ENCODE data around the gene APLP1. TPM values are rescaled to one million over a fixed set of nuclear protein-coding genes. Genes with fewer than 3 reads are reported as not detected.

Gene APLP1
- total RNA-seq, 1 experiment from 2014 or later, result 15.5 TPM

DNA sequence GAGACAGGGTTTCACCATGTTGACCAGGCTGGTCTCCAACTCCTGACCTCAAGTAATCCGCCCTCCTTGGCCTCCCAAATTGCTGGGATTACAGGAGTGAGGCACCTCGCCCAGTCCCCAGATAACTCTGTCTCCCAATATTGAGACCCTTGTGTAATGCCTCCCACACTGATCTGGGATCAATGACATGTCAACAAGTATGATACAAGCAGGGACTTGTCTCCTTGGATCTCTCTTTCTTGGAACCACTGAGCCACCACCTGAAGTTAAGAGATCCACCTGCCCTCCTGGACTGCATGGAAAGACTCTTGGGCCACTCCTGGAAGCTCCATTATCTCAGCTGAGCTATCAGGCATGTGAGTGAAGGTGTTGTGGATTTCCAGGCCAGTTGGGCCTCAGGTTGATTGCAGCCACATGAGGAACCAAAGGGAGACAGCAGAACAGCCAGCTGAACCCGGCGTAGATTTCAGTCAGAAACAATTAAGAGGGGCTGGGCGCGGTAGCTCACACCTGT lies 16.9 kb downstream of the APLP1 start:
- TF ChIP-seq, protein P1, sequence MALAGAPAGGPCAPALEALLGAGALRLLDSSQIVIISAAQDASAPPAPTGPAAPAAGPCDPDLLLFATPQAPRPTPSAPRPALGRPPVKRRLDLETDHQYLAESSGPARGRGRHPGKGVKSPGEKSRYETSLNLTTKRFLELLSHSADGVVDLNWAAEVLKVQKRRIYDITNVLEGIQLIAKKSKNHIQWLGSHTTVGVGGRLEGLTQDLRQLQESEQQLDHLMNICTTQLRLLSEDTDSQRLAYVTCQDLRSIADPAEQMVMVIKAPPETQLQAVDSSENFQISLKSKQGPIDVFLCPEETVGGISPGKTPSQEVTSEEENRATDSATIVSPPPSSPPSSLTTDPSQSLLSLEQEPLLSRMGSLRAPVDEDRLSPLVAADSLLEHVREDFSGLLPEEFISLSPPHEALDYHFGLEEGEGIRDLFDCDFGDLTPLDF (CRISPR knock-in tag; IDR thresholded peaks at IDR 0.05), result no peak
- TF ChIP-seq NR3C1 (CRISPR knock-in tag; conservative IDR thresholded peaks at IDR 0.05; ENCODE audit: low read depth) (no peak), GRHL2 (CRISPR knock-in tag; IDR thresholded peaks at IDR 0.05; ENCODE audit: insufficient replicate concordance, severe bottlenecking) (no peak)
- TF ChIP-seq, protein P2, sequence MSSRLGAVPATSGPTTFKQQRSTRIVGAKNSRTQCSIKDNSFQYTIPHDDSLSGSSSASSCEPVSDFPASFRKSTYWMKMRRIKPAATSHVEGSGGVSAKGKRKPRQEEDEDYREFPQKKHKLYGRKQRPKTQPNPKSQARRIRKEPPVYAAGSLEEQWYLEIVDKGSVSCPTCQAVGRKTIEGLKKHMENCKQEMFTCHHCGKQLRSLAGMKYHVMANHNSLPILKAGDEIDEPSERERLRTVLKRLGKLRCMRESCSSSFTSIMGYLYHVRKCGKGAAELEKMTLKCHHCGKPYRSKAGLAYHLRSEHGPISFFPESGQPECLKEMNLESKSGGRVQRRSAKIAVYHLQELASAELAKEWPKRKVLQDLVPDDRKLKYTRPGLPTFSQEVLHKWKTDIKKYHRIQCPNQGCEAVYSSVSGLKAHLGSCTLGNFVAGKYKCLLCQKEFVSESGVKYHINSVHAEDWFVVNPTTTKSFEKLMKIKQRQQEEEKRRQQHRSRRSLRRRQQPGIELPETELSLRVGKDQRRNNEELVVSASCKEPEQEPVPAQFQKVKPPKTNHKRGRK (CRISPR knock-in tag; IDR thresholded peaks at IDR 0.05; ENCODE audit: borderline replicate concordance), result no peak
- no peak overlapping the region for H3K27ac Mint-ChIP-seq
- ChIA-PET CTCF (no interaction called here), POLR2A (no interaction called here)
- no peaks in the 10 kb centered on the region; the same call in 1 of the 2 replicates for H3K27me3 Mint-ChIP-seq (ENCODE audit: low read depth)
- peaks cover 30% of the 10 kb centered on the region for H3K36me3 Mint-ChIP-seq
- H3K4me1 Mint-ChIP-seq, result no peaks in the 10 kb centered on the region
- H3K9me3 Mint-ChIP-seq, result no peaks in the 10 kb centered on the region
- ATAC-seq, result no peak
- no peak for DNase-seq (ENCODE audit: low spot score)
- no peak overlapping the region for H3K4me3 Mint-ChIP-seq

DNA sequence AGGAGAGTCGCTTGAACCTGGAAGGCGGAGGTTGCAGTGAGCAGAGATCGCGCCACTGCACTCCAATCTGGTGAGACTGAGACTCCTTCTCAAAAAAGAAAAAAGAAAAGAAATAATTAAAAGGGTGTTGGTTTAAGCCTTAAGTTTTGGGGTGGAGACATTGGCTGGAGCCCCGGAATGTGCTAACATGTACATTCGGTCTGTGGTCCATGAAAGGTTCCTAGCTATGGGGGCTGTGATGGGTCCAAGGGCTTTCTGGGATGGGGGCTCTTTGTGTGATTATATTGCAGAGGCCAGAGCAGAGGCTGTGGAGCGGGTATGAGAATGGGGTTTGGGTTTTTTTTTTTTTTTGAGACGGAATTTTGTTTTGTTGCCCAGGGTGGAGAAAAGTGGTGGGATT lies 17.5 kb downstream of the APLP1 start:
- H3K9me3 Mint-ChIP-seq, result no peaks in the 10 kb centered on the region
- POLR2A ChIA-PET, result no interaction called here
- H3K4me3 Mint-ChIP-seq, result no peak overlapping the region
- no peak for TF ChIP-seq IRF2 (CRISPR knock-in tag; IDR thresholded peaks at IDR 0.05; ENCODE audit: borderline replicate concordance, low read depth)
- TF ChIP-seq, protein P3, sequence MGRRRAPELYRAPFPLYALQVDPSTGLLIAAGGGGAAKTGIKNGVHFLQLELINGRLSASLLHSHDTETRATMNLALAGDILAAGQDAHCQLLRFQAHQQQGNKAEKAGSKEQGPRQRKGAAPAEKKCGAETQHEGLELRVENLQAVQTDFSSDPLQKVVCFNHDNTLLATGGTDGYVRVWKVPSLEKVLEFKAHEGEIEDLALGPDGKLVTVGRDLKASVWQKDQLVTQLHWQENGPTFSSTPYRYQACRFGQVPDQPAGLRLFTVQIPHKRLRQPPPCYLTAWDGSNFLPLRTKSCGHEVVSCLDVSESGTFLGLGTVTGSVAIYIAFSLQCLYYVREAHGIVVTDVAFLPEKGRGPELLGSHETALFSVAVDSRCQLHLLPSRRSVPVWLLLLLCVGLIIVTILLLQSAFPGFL (CRISPR knock-in tag; IDR thresholded peaks at IDR 0.05; ENCODE audit: borderline replicate concordance), result no peak
- TF ChIP-seq, protein P4, sequence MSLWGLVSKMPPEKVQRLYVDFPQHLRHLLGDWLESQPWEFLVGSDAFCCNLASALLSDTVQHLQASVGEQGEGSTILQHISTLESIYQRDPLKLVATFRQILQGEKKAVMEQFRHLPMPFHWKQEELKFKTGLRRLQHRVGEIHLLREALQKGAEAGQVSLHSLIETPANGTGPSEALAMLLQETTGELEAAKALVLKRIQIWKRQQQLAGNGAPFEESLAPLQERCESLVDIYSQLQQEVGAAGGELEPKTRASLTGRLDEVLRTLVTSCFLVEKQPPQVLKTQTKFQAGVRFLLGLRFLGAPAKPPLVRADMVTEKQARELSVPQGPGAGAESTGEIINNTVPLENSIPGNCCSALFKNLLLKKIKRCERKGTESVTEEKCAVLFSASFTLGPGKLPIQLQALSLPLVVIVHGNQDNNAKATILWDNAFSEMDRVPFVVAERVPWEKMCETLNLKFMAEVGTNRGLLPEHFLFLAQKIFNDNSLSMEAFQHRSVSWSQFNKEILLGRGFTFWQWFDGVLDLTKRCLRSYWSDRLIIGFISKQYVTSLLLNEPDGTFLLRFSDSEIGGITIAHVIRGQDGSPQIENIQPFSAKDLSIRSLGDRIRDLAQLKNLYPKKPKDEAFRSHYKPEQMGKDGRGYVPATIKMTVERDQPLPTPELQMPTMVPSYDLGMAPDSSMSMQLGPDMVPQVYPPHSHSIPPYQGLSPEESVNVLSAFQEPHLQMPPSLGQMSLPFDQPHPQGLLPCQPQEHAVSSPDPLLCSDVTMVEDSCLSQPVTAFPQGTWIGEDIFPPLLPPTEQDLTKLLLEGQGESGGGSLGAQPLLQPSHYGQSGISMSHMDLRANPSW (CRISPR knock-in tag; conservative IDR thresholded peaks at IDR 0.05; ENCODE audit: low read depth), result no peak
- TF ChIP-seq ZNF232 (CRISPR knock-in tag; IDR thresholded peaks at IDR 0.05), result no peak
- TF ChIP-seq NFATC4 (CRISPR knock-in tag; IDR thresholded peaks at IDR 0.05), result no peak
- TF ChIP-seq, protein P5, sequence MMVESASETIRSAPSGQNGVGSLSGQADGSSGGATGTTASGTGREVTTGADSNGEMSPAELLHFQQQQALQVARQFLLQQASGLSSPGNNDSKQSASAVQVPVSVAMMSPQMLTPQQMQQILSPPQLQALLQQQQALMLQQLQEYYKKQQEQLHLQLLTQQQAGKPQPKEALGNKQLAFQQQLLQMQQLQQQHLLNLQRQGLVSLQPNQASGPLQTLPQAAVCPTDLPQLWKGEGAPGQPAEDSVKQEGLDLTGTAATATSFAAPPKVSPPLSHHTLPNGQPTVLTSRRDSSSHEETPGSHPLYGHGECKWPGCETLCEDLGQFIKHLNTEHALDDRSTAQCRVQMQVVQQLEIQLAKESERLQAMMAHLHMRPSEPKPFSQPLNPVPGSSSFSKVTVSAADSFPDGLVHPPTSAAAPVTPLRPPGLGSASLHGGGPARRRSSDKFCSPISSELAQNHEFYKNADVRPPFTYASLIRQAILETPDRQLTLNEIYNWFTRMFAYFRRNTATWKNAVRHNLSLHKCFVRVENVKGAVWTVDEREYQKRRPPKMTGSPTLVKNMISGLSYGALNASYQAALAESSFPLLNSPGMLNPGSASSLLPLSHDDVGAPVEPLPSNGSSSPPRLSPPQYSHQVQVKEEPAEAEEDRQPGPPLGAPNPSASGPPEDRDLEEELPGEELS (CRISPR knock-in tag; IDR thresholded peaks at IDR 0.05), result no peak
- TF ChIP-seq FOXJ3 (CRISPR knock-in tag; IDR thresholded peaks at IDR 0.05; ENCODE audit: borderline replicate concordance), result no peak
- TF ChIP-seq GABPB1 (CRISPR knock-in tag; IDR thresholded peaks at IDR 0.05), result no peak
- TF ChIP-seq, protein P6, sequence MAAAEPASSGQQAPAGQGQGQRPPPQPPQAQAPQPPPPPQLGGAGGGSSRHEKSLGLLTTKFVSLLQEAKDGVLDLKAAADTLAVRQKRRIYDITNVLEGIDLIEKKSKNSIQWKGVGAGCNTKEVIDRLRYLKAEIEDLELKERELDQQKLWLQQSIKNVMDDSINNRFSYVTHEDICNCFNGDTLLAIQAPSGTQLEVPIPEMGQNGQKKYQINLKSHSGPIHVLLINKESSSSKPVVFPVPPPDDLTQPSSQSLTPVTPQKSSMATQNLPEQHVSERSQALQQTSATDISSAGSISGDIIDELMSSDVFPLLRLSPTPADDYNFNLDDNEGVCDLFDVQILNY (CRISPR knock-in tag; IDR thresholded peaks at IDR 0.05), result no peak
- no peak for TF ChIP-seq GRHL2 (CRISPR knock-in tag; IDR thresholded peaks at IDR 0.05; ENCODE audit: insufficient replicate concordance, severe bottlenecking)
- TF ChIP-seq CREB1 (CRISPR knock-in tag; IDR thresholded peaks at IDR 0.05), result no peak
- TF ChIP-seq ELF4 (CRISPR knock-in tag; IDR thresholded peaks at IDR 0.05; ENCODE audit: low read depth), result no peak
- TF ChIP-seq ZNF317 (CRISPR knock-in tag; IDR thresholded peaks at IDR 0.05; ENCODE audit: borderline replicate concordance, low read depth), result no peak
- TF ChIP-seq, protein P7, sequence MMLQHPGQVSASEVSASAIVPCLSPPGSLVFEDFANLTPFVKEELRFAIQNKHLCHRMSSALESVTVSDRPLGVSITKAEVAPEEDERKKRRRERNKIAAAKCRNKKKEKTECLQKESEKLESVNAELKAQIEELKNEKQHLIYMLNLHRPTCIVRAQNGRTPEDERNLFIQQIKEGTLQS (CRISPR knock-in tag; conservative IDR thresholded peaks at IDR 0.05), result no peak
- ATAC-seq (no peak), DNase-seq (ENCODE audit: low spot score) (no peak)
- peaks cover 34% of the 10 kb centered on the region for H3K36me3 Mint-ChIP-seq
- no peak overlapping the region for H3K27ac Mint-ChIP-seq
- H3K4me1 Mint-ChIP-seq, result no peaks in the 10 kb centered on the region
- no peaks in the 10 kb centered on the region; the same call in 1 of the 2 replicates for H3K27me3 Mint-ChIP-seq (ENCODE audit: low read depth)
- CTCF ChIA-PET, result no interaction called here

All from WTC11 (cell line).